HepG2 (cell line): ENCODE results near the gene USP10. TPM values are rescaled to one million over a fixed set of nuclear protein-coding genes. Genes with fewer than 3 reads are reported as not detected.

ENCODE experiments used
- GPN1 ChIP-seq: sonication (generic); formaldehyde crosslinking; IDR thresholded peaks from 2 replicates; pipeline ENCODE4 v1.5.1; 2020; ENCODE audit warnings: missing genetic modification reagents, borderline replicate concordance
- MAX ChIP-seq: IDR thresholded peaks from 2 replicates; pipeline ENCODE4 v1.6.1; 2012; ENCODE audit warnings: inconsistent platforms
- SIN3B ChIP-seq: fragments of 150-350 bp; IDR thresholded peaks from 2 replicates; pipeline ENCODE4 v1.6.1; 2014; ENCODE audit warnings: low read length
- SMAD3 ChIP-seq: sonication (generic); formaldehyde crosslinking; IDR thresholded peaks from 2 replicates; pipeline ENCODE4 v1.4.0; 2020; ENCODE audit warnings: missing genetic modification reagents
- STAT6 ChIP-seq: sonication (generic); formaldehyde crosslinking; IDR thresholded peaks from 2 replicates; pipeline ENCODE4 v1.4.0; 2020; ENCODE audit warnings: missing genetic modification reagents, mild to moderate bottlenecking, borderline replicate concordance
- TEAD3 ChIP-seq: optimal IDR thresholded peaks from 2 replicates; pipeline ENCODE3; 2016; ENCODE audit warnings: borderline replicate concordance
- ZNF101 ChIP-seq: sonication (generic); formaldehyde crosslinking; IDR thresholded peaks from 2 replicates; pipeline ENCODE4 v1.4.0; 2020; ENCODE audit warnings: mild to moderate bottlenecking, low read depth, missing genetic modification reagents, borderline replicate concordance
- ZNF317 ChIP-seq: sonication (generic); formaldehyde crosslinking; IDR thresholded peaks from 2 replicates; pipeline ENCODE4 v1.5.0; 2020; ENCODE audit warnings: mild to moderate bottlenecking, missing genetic modification reagents
- ZNF678 ChIP-seq: sonication (generic); formaldehyde crosslinking; IDR thresholded peaks from 2 replicates; pipeline ENCODE4 v1.4.0; 2020; ENCODE audit warnings: mild to moderate bottlenecking, missing genetic modification reagents
- ZSCAN29 ChIP-seq: sonication (generic); formaldehyde crosslinking; conservative IDR thresholded peaks from 2 replicates; pipeline ENCODE4 v1.4.0; 2020; ENCODE audit warnings: mild to moderate bottlenecking, missing genetic modification reagents
- polyA plus RNA-seq, 8 experiments: library from polyadenylated mRNA; depleted of rRNA in 3 of 8; stranded (reverse) in 7 of 8; unstranded in 1 of 8; fragments of >200 nt; fragmentation: Illumina TruSeq in 4 of 8; extraction: Trizol in 4 of 8; gene quantifications; 2 replicates each; pipeline versions ENCODE4 v1.2.1 to v1.2.3, GENCODE V29; 2011 to 2016; ENCODE audit warnings: low read depth in 4 of 8, missing spikeins in 1 of 8, mixed read lengths in 1 of 8; ENCODE audit not compliant: insufficient read depth in 1 of 8
- total RNA-seq, 5 experiments: library from RNA; depleted of rRNA; stranded (reverse); fragments of >200 nt; fragmentation: Illumina TruSeq; extraction: Trizol; gene quantifications; 2 replicates each; pipeline ENCODE4 v1.2.3, GENCODE V29; 2016; ENCODE audit warnings: low read depth in 1 of 5
- TF ChIP-seq, protein P1 (sequence below): sonication (generic); formaldehyde crosslinking; IDR thresholded peaks from 2 replicates; pipeline ENCODE4 v1.4.0; 2020; ENCODE audit warnings: mild to moderate bottlenecking, missing genetic modification reagents
- TF ChIP-seq, protein P2 (sequence below), 2 experiments: sonication (generic) in 1 of 2; formaldehyde crosslinking in 1 of 2; IDR thresholded peaks; 2 replicates each; pipeline versions ENCODE4 v1.5.1 to v1.6.1; 2011 to 2020; ENCODE audit warnings: borderline replicate concordance in 1 of 2, low read depth in 1 of 2, low read length in 1 of 2, mild to moderate bottlenecking in 1 of 2, missing genetic modification reagents in 1 of 2, moderate library complexity in 1 of 2
- TF ChIP-seq, protein P3 (sequence below): IDR thresholded peaks from 2 replicates; pipeline ENCODE4 v1.6.1; 2016; ENCODE audit warnings: low read depth, missing genetic modification reagents, missing compliant biosample characterization
- TF ChIP-seq, protein P4 (sequence below): sonication (generic); formaldehyde crosslinking; IDR thresholded peaks from 2 replicates; pipeline ENCODE4 v1.8.1; 2023; ENCODE audit warnings: mild to moderate bottlenecking, inconsistent platforms, moderate library complexity, missing genetic modification reagents, borderline replicate concordance

Gene USP10
- total and polyA plus RNA-seq, 2 of the 13 experiments (the other 11 are each of a cell fraction or from before 2014, with no cell fraction given) = 79.1 to 122 TPM

GRCh38 chr16:84699147-84699711 is 571 bp upstream of the USP10 start (continued):
- TF ChIP-seq ZNF317 (CRISPR knock-in tag) (peak; percentile 58; the same call in 1 of the 2 replicates), SIN3B (peak; percentile 19; the same call in 1 of the 2 replicates), STAT6 (CRISPR knock-in tag) (peak; percentile 80; the same call in 1 of the 2 replicates), ZNF678 (CRISPR knock-in tag) (peak; percentile 45; the same call in 1 of the 2 replicates), GPN1 (CRISPR knock-in tag) (0 out of 2 replicates have a peak, but pooled peaks have one; percentile 60), ZSCAN29 (peak; percentile 80), SMAD3 (CRISPR knock-in tag) (0 out of 2 replicates have a peak, but pooled peaks have one; percentile 68), ZNF101 (no peak), MAX (peak; percentile 63; the same call in 1 of the 2 replicates), TEAD3 (CRISPR knock-in tag) (peak; percentile 45)
- TF ChIP-seq, protein P1, sequence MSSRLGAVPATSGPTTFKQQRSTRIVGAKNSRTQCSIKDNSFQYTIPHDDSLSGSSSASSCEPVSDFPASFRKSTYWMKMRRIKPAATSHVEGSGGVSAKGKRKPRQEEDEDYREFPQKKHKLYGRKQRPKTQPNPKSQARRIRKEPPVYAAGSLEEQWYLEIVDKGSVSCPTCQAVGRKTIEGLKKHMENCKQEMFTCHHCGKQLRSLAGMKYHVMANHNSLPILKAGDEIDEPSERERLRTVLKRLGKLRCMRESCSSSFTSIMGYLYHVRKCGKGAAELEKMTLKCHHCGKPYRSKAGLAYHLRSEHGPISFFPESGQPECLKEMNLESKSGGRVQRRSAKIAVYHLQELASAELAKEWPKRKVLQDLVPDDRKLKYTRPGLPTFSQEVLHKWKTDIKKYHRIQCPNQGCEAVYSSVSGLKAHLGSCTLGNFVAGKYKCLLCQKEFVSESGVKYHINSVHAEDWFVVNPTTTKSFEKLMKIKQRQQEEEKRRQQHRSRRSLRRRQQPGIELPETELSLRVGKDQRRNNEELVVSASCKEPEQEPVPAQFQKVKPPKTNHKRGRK = 0 out of 2 replicates have a peak, but pooled peaks have one; percentile 32
- TF ChIP-seq, protein P2, sequence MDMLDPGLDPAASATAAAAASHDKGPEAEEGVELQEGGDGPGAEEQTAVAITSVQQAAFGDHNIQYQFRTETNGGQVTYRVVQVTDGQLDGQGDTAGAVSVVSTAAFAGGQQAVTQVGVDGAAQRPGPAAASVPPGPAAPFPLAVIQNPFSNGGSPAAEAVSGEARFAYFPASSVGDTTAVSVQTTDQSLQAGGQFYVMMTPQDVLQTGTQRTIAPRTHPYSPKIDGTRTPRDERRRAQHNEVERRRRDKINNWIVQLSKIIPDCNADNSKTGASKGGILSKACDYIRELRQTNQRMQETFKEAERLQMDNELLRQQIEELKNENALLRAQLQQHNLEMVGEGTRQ (IDR thresholded peaks at IDR 0.05; ENCODE audit: low read depth, low read length) = no peak
- TF ChIP-seq, protein P2 (CRISPR knock-in tag; IDR thresholded peaks at IDR 0.05; ENCODE audit: borderline replicate concordance) = 0 out of 2 replicates have a peak, but pooled peaks have one; percentile 40
- TF ChIP-seq, protein P3, sequence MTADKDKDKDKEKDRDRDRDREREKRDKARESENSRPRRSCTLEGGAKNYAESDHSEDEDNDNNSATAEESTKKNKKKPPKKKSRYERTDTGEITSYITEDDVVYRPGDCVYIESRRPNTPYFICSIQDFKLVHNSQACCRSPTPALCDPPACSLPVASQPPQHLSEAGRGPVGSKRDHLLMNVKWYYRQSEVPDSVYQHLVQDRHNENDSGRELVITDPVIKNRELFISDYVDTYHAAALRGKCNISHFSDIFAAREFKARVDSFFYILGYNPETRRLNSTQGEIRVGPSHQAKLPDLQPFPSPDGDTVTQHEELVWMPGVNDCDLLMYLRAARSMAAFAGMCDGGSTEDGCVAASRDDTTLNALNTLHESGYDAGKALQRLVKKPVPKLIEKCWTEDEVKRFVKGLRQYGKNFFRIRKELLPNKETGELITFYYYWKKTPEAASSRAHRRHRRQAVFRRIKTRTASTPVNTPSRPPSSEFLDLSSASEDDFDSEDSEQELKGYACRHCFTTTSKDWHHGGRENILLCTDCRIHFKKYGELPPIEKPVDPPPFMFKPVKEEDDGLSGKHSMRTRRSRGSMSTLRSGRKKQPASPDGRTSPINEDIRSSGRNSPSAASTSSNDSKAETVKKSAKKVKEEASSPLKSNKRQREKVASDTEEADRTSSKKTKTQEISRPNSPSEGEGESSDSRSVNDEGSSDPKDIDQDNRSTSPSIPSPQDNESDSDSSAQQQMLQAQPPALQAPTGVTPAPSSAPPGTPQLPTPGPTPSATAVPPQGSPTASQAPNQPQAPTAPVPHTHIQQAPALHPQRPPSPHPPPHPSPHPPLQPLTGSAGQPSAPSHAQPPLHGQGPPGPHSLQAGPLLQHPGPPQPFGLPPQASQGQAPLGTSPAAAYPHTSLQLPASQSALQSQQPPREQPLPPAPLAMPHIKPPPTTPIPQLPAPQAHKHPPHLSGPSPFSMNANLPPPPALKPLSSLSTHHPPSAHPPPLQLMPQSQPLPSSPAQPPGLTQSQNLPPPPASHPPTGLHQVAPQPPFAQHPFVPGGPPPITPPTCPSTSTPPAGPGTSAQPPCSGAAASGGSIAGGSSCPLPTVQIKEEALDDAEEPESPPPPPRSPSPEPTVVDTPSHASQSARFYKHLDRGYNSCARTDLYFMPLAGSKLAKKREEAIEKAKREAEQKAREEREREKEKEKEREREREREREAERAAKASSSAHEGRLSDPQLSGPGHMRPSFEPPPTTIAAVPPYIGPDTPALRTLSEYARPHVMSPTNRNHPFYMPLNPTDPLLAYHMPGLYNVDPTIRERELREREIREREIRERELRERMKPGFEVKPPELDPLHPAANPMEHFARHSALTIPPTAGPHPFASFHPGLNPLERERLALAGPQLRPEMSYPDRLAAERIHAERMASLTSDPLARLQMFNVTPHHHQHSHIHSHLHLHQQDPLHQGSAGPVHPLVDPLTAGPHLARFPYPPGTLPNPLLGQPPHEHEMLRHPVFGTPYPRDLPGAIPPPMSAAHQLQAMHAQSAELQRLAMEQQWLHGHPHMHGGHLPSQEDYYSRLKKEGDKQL (CRISPR knock-in tag) = no peak; the same call in 1 of the 2 replicates
- TF ChIP-seq, protein P4, sequence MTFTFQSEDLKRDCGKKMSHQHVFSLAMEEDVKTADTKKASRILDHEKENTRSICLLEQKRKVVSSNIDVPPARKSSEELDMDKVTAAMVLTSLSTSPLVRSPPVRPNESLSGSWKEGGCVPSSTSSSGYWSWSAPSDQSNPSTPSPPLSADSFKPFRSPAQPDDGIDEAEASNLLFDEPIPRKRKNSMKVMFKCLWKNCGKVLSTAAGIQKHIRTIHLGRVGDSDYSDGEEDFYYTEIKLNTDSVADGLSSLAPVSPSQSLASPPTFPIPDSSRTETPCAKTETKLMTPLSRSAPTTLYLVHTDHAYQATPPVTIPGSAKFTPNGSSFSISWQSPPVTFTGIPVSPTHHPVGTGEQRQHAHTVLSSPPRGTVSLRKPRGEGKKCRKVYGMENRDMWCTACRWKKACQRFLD = peak; percentile 86
